ENCODE results near the gene PPP2R3B. TPM values are rescaled to one million over a fixed set of nuclear protein-coding genes. Genes with fewer than 3 reads are reported as not detected.
"Not testable (repeated sequence)": the region's sequence is repeated elsewhere in the genome, so short reads cannot be mapped to it uniquely, and the experiment has no call there.

The PPP2R3B gene
- total RNA-seq, 1 experiment from 2014 or later: 19.1 TPM

DNA sequence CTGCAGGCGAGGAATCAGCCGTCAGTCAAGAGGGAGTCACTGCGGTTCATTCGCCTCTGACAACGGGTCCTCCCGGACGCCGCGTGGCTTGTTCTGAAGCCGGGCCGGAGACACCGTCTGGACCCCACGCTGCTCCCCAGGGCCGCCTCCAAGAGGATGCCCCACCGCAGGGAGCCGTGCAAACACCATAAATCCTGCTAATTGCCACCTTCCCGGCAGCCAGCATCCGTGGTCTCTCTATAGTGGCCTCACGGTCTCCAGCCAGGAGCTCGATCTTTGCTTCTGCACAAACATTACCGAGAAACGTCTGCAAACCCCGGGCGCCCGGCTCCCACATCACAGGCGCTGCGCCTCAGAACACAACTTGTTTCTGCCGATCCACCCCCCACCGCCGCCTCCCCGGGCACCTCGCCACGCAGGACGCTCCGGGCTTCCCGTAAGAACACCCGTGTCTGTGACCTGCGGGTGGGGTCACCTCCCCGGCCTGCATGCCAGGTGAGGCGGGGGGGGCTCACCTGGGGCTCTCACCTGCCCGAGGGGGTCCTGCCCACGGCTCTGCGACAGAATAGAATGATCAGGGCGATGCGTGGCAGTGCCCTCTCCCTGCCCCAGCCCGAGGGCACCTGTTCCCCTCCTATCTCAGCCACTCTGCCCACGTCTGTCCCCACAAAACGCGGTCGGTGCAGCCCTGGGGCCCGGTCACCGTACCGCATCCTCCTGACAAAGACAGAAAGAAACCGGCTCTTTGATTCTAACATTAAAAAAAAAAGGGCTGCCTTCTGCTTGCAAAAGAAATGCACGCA, 32.4 kb upstream of the PPP2R3B start:
- CTCF ChIA-PET: no interaction called here
- Histone ChIP-seq H3K79me2 (ENCODE audit: insufficient read depth, low read length) (no peaks in the 10 kb centered on the region), H3K9ac (ENCODE audit: low read length) (no peak overlapping the region), H3K9me2 (ENCODE audit: insufficient read depth) (no peaks in the 10 kb centered on the region), H3K27ac (ENCODE audit: low read depth, low read length) (no peak overlapping the region), H4K20me1 (ENCODE audit: insufficient read depth) (no peaks in the 10 kb centered on the region), H3K36me3 (ENCODE audit: control insufficient read depth in 1 of 2, insufficient read depth in 2 of 2, low read length in 2 of 2) (no peaks in the 10 kb centered on the region), H2AFZ (ENCODE audit: low read depth, low read length, poor library complexity, severe bottlenecking) (no peak overlapping the region), H3K4me1 (ENCODE audit: control insufficient read depth in 1 of 2, insufficient read depth in 2 of 2, low read length in 2 of 2) (no peaks in the 10 kb centered on the region), H3K9me3 (ENCODE audit: control insufficient read depth in 1 of 2, insufficient read depth in 1 of 2, low read depth in 1 of 2, low read length in 2 of 2) (no peaks in the 10 kb centered on the region), H3K4me2 (ENCODE audit: low read length) (no peak overlapping the region), H3K4me3 (replicated peaks in 1 of 2; ENCODE audit: low read depth in 1 of 2, low read length in 2 of 2) (no peak overlapping the region), H3K27me3 (ENCODE audit: insufficient read depth, low read length) (no peaks in the 10 kb centered on the region)
- no TSS peak for BruUV-seq (replicated peaks)
- no peak for DNase-seq (ENCODE audit: low read depth, low spot score)
- POLR2A ChIA-PET: no interaction called here
- TF ChIP-seq POLR2A (IDR thresholded peaks at IDR 0.05; ENCODE audit: borderline replicate concordance, extremely low read depth, insufficient read depth, insufficient read length) (no peak), CEBPB (IDR thresholded peaks at IDR 0.05; ENCODE audit: low read depth) (no peak), MAX (IDR thresholded peaks at IDR 0.05) (no peak), EGR1 (IDR thresholded peaks at IDR 0.05; ENCODE audit: low read depth) (no peak), YY1 (IDR thresholded peaks at IDR 0.05; ENCODE audit: extremely low read depth, insufficient replicate concordance, low read depth, low read length) (no peak), ELF1 (IDR thresholded peaks at IDR 0.05; ENCODE audit: borderline replicate concordance, low read depth) (no peak)
- TF ChIP-seq, protein P1, sequence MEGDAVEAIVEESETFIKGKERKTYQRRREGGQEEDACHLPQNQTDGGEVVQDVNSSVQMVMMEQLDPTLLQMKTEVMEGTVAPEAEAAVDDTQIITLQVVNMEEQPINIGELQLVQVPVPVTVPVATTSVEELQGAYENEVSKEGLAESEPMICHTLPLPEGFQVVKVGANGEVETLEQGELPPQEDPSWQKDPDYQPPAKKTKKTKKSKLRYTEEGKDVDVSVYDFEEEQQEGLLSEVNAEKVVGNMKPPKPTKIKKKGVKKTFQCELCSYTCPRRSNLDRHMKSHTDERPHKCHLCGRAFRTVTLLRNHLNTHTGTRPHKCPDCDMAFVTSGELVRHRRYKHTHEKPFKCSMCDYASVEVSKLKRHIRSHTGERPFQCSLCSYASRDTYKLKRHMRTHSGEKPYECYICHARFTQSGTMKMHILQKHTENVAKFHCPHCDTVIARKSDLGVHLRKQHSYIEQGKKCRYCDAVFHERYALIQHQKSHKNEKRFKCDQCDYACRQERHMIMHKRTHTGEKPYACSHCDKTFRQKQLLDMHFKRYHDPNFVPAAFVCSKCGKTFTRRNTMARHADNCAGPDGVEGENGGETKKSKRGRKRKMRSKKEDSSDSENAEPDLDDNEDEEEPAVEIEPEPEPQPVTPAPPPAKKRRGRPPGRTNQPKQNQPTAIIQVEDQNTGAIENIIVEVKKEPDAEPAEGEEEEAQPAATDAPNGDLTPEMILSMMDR (IDR thresholded peaks at IDR 0.05 in 2 of 3, conservative IDR thresholded peaks at IDR 0.05 in 1 of 3; ENCODE audit: borderline replicate concordance in 1 of 3, insufficient read depth in 1 of 3, low read depth in 2 of 3, low read length in 2 of 3): no peak
- RAD21 ChIA-PET (ENCODE audit: low non-redundant PET in 1 of 2, low total read pairs in 2 of 2, uncharacterized antibody in 2 of 2, unreplicated experiment in 2 of 2): no interaction called here
- ATAC-seq: no peak
- intact Hi-C loops (cut with micrococcal nuclease): no loop called here

GRCh38 chrX:415498-415897, 28.8 kb upstream of the PPP2R3B start:
- DNase-seq (ENCODE audit: low read depth, low spot score); H3K4me3 ChIP-seq (replicated peaks in 1 of 2; ENCODE audit: low read depth in 1 of 2, low read length in 2 of 2); ATAC-seq; H4K20me1 ChIP-seq (ENCODE audit: insufficient read depth); H3K79me2 ChIP-seq (ENCODE audit: insufficient read depth, low read length); H3K27ac ChIP-seq (ENCODE audit: low read depth, low read length); H3K9me3 ChIP-seq (ENCODE audit: control insufficient read depth in 1 of 2, insufficient read depth in 1 of 2, low read depth in 1 of 2, low read length in 2 of 2); H2AFZ ChIP-seq (ENCODE audit: low read depth, low read length, poor library complexity, severe bottlenecking); H3K27me3 ChIP-seq (ENCODE audit: insufficient read depth, low read length); POLR2A ChIA-PET; H3K9me2 ChIP-seq (ENCODE audit: insufficient read depth); H3K4me2 ChIP-seq (ENCODE audit: low read length); H3K9ac ChIP-seq (ENCODE audit: low read length); RAD21 ChIA-PET (ENCODE audit: low non-redundant PET in 1 of 2, low total read pairs in 2 of 2, uncharacterized antibody in 2 of 2, unreplicated experiment in 2 of 2); intact Hi-C loops (cut with micrococcal nuclease); CTCF ChIA-PET; BruUV-seq (replicated peaks); H3K36me3 ChIP-seq (ENCODE audit: control insufficient read depth in 1 of 2, insufficient read depth in 2 of 2, low read length in 2 of 2); H3K4me1 ChIP-seq (ENCODE audit: control insufficient read depth in 1 of 2, insufficient read depth in 2 of 2, low read length in 2 of 2): not testable (repeated sequence)

Data from HCT116 (cell line).